ENCODE measurements around the gene OPN1MW3.

GRCh38 chrX:154300816-154301215 lies 43.4 kb downstream of the OPN1MW3 start:
- TF ChIP-seq CTCF (IDR thresholded peaks at IDR 0.05), result no peak
- TF ChIP-seq ZFX (IDR thresholded peaks at IDR 0.05; ENCODE audit: borderline replicate concordance), result no peak

Data from 22Rv1 (cell line).